Esophagus muscularis mucosa (tissue), 4 donors: ENCODE measurements around the gene RNF141.

Experiments
- EP300 ChIP-seq: sonication (generic); formaldehyde crosslinking; IDR thresholded peaks from one replicate; pipeline ENCODE4 v1.6.1; 2017; ENCODE audit warnings: antibody characterized with exemption
- POLR2A ChIP-seq: fragments of 450-650 bp; IDR thresholded peaks from one replicate; pipeline ENCODE4 v1.6.1; 2017; ENCODE audit warnings: antibody characterized with exemption, moderate library complexity, mild to moderate bottlenecking, low read depth
- TF ChIP-seq, protein P1 (sequence below), 3 experiments: fragments of 200-600 bp in 2 of 3; fragments of 450-650 bp in 1 of 3; sonication (generic) in 2 of 3; IDR thresholded peaks; one replicate each; pipeline ENCODE4 v1.5.1; 2017 to 2019; ENCODE audit warnings: antibody characterized with exemption in 3 of 3, mild to moderate bottlenecking in 2 of 3, moderate library complexity in 1 of 3

DNA sequence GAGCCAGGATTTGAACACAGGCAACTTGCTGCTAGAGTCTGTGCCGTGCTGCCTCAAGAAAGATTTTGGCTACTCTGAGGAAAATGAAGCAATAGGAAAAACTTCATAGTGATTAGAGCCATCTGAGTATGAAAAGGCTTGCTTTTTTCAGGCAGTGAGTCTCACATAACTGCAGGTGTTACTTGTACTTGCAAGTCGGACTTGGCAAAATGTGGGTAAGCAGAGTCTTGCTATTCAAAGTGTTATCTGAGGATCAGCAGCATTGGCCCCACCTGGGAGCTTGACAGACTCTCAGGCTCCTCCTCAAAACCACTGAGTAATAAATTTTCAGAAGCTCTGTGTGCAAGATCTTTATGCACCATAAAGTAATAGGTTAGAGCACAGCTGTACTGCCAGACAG lies 18.1 kb downstream of the RNF141 start:
- no peak for TF ChIP-seq POLR2A
- TF ChIP-seq, protein P1, sequence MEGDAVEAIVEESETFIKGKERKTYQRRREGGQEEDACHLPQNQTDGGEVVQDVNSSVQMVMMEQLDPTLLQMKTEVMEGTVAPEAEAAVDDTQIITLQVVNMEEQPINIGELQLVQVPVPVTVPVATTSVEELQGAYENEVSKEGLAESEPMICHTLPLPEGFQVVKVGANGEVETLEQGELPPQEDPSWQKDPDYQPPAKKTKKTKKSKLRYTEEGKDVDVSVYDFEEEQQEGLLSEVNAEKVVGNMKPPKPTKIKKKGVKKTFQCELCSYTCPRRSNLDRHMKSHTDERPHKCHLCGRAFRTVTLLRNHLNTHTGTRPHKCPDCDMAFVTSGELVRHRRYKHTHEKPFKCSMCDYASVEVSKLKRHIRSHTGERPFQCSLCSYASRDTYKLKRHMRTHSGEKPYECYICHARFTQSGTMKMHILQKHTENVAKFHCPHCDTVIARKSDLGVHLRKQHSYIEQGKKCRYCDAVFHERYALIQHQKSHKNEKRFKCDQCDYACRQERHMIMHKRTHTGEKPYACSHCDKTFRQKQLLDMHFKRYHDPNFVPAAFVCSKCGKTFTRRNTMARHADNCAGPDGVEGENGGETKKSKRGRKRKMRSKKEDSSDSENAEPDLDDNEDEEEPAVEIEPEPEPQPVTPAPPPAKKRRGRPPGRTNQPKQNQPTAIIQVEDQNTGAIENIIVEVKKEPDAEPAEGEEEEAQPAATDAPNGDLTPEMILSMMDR (IDR thresholded peaks at IDR 0.05): no peak
- TF ChIP-seq EP300: no peak
